Spleen (tissue), 7 donors: Measurements from ENCODE around the gene GNG11.

Experiments
- POLR2A ChIP-seq, 3 donors: fragments of 450-650 bp; IDR thresholded peaks; one replicate each; pipeline ENCODE4 v1.5.1; 2017; ENCODE audit warnings: antibody characterized with exemption in 3 of 3, mild to moderate bottlenecking in 1 of 3
- POLR2AphosphoS5 ChIP-seq, 3 donors: sonication (generic); formaldehyde crosslinking; IDR thresholded peaks; one replicate each; pipeline ENCODE4 v1.5.1; 2017; ENCODE audit warnings: antibody characterized with exemption in 3 of 3
- TF ChIP-seq, protein P1 (sequence below), 11 experiments: fragments of 200-600 bp in 7 of 11; fragments of 450-650 bp in 4 of 11; sonication (generic) in 4 of 11; IDR thresholded peaks in 8 of 11; conservative IDR thresholded peaks in 3 of 11; 1 replicate in 7 of 11; 2 replicates in 4 of 11; pipeline versions ENCODE4 v1.4.0 to v1.8.0; 2016 to 2021; ENCODE audit warnings: antibody characterized with exemption in 11 of 11, inconsistent platforms in 4 of 11, mild to moderate bottlenecking in 1 of 11
- donor health status: DM: no; HTN: no; CAD: no; lungs with moderate emphysema.
- donor health status: DM: no; HTN: no; CAD: no.
- donor health status: DM: no; HTN: no; CAD: no.

DNA sequence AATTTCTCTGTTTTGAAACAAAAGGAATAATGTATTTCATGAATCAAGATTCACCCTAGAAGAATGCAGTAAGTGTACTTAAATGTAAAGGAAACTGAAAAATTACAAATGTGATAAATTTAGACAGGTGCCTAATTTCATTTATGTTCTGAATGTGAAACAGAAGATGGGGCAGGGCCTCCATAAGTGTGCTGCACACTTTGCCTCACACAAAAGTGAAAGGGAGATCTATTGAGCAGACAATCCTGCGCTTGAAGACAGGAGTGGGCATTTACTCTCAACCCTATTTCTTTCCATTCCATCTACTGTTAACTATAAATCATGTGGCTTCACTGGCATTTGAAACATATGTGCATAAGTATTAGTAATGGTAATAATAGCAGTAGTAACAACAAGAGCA lies 36.2 kb downstream of the GNG11 start:
- TF ChIP-seq POLR2AphosphoS5 (IDR thresholded peaks at IDR 0.05) (no peak), POLR2A (IDR thresholded peaks at IDR 0.05) (no peak)
- TF ChIP-seq, protein P1, sequence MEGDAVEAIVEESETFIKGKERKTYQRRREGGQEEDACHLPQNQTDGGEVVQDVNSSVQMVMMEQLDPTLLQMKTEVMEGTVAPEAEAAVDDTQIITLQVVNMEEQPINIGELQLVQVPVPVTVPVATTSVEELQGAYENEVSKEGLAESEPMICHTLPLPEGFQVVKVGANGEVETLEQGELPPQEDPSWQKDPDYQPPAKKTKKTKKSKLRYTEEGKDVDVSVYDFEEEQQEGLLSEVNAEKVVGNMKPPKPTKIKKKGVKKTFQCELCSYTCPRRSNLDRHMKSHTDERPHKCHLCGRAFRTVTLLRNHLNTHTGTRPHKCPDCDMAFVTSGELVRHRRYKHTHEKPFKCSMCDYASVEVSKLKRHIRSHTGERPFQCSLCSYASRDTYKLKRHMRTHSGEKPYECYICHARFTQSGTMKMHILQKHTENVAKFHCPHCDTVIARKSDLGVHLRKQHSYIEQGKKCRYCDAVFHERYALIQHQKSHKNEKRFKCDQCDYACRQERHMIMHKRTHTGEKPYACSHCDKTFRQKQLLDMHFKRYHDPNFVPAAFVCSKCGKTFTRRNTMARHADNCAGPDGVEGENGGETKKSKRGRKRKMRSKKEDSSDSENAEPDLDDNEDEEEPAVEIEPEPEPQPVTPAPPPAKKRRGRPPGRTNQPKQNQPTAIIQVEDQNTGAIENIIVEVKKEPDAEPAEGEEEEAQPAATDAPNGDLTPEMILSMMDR (IDR thresholded peaks at IDR 0.05 in 8 of 11, conservative IDR thresholded peaks at IDR 0.05 in 3 of 11): no peak
